Measurements from ENCODE around the gene FBLN1.
"Not testable (repeated sequence)": the region's sequence is repeated elsewhere in the genome, so short reads cannot be mapped to it uniquely, and the experiment has no call there.

The FBLN1 gene

DNA sequence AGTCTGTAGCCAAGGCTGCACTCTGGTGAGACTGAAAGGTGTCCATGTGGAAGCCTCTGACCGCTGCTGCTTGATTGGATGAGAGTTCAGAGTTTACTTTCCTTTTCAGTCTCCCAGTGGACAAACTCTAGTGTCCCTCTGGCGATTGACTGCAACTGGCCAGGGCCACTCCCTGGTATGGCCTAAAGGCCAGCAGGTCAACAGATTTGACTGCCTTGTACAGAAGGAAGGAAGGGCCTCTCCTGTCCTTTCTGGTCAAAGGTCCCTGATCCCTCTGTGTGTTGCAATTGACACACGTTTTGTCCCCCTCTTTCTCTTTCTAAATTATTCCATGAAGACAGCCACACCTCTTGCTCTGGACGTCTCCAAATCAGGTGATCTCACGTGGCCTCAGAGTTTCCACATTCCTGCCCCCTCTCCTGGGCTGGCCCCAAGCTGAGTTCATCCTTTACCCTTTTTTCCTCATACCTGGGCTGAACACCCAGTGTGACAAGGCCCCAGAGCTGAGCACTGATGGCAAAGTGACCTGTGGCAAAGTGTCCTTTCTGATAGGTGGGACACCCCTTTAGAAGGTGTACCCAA, 18.7 kb upstream of the FBLN1 start:
- Mint-ChIP-seq H3K4me3 (no peak overlapping the region), H3K4me1 (no peaks in the 10 kb centered on the region), H3K9me3 (peaks cover 7 to 9% of the 10 kb centered on the region in 2 donors), H3K27ac (no peak overlapping the region), H3K27me3 (peaks cover 16 to 18% of the 10 kb centered on the region in 2 donors), H3K36me3 (no peaks in the 10 kb centered on the region)
- DNase-seq (no peak), ATAC-seq (replicated peaks) (no peak)

DNA sequence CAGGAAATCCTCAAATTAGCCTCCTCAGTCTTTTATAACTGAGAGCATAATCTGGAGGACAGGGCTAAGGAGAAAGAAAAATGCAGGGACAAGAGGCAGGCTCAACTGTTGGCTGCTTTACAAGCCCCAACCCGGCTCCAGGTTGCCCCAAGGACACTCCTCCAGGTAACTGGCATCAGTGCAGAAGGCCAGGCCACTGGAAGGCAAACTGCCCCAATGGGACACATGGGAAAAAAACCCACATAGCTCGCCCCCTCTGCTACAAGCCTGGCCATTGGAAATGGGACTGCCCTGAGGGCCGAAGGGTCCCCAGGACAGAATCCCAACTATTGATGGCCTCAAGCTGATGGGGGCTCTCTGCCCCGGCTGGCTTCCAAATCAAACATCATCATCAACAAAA, 17.9 kb upstream of the FBLN1 start:
- ATAC-seq (replicated peaks) (no peak), DNase-seq (no peak)
- Mint-ChIP-seq H3K36me3 (no peaks in the 10 kb centered on the region), H3K4me3 (no peak overlapping the region), H3K4me1 (no peaks in the 10 kb centered on the region), H3K9me3 (peaks cover 7 to 9% of the 10 kb centered on the region in 2 donors), H3K27ac (no peak overlapping the region), H3K27me3 (peaks cover 18 to 20% of the 10 kb centered on the region in 2 donors)

- Mint-ChIP-seq H3K4me1 (no peaks in the 10 kb centered on the region), H3K36me3 (no peaks in the 10 kb centered on the region), H3K9me3 (peaks cover 7 to 8% of the 10 kb centered on the region in 2 donors), H3K27me3 (peaks cover 19 to 24% of the 10 kb centered on the region in 2 donors), H3K27ac (no peak overlapping the region), H3K4me3 (no peak overlapping the region)
- DNase-seq (no peak), ATAC-seq (replicated peaks) (no peak)
Observed at GRCh38 chr22:45485261-45485660, 17.4 kb upstream of the FBLN1 start.

DNA sequence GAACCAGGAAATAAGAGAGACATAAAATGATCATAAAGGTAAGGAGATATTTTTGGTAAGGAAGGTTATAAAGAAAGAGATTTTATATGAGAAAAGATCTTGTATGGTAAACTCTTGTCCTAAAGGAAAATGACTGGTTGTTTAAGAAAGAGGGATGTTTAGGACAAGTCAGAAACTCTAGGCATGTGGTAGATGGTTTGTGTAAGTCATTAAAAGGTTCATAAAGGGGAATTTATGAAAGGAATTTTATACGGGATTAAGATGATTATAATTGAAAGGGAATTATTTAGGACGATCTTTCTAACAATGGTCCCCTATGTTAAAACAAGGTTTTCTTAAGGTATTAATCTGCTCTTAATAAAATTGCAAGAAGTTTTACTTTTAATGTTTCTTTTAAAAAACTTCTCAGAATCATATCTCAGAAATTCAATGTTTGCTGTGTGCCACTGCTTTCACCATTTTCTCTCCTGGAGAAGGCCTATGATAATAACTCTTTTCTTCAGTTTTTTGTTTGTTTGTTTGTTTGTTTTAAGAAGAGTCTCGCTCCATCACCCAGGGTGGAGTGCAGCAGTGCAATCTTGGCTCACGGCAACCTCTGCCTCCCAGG, 13.8 kb upstream of the FBLN1 start:
- Mint-ChIP-seq H3K4me3 (no peak overlapping the region), H3K9me3 (no peaks in the 10 kb centered on the region), H3K4me1 (no peaks in the 10 kb centered on the region), H3K27me3 (peaks cover 30 to 49% of the 10 kb centered on the region in 2 donors), H3K36me3 (no peaks in the 10 kb centered on the region), H3K27ac (no peak overlapping the region)
- ATAC-seq (replicated peaks) (no peak), DNase-seq (no peak)

DNA sequence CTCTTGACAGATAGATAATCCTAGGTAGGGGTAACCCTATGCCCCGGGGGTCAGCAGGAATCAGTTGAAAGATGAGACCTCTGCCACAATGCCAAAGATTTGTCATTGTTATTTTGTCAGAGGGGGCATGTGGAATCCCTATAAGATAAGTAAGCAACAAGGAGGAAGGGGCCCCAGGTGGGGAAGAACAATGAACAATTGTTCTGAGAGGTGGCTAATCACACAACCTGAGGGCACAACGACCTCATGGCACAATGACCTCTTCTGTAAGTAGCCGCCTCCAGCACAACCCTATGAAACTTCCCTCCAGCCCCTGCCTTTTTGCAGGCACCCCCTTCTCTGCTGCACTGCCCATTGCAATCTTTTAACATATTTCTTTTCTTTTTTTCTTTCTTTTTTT, 11.8 kb upstream of the FBLN1 start:
- Mint-ChIP-seq H3K4me3 (no peak overlapping the region), H3K9me3 (peaks cover 0 to 1% of the 10 kb centered on the region in 2 donors), H3K27me3 (peaks cover 31 to 55% of the 10 kb centered on the region in 2 donors), H3K4me1 (no peaks in the 10 kb centered on the region), H3K27ac (no peak overlapping the region), H3K36me3 (no peaks in the 10 kb centered on the region)
- ATAC-seq (replicated peaks) (no peak), DNase-seq (no peak)

GRCh38 chr22:45491841-45492240, 10.8 kb upstream of the FBLN1 start:
- H3K9me3 Mint-ChIP-seq, result peaks cover 0 to 1% of the 10 kb centered on the region in 2 donors
- H3K27me3 Mint-ChIP-seq, result peaks cover 26 to 49% of the 10 kb centered on the region in 2 donors
- no peak overlapping the region for H3K27ac Mint-ChIP-seq
- H3K4me1 Mint-ChIP-seq, result no peaks in the 10 kb centered on the region
- H3K36me3 Mint-ChIP-seq, result no peaks in the 10 kb centered on the region
- no peak for ATAC-seq (replicated peaks)
- H3K4me3 Mint-ChIP-seq, result no peak overlapping the region
- no peak for DNase-seq

GRCh38 chr22:45493286-45493771, 9.4 kb upstream of the FBLN1 start:
- H3K4me3 Mint-ChIP-seq, result no peak overlapping the region
- H3K36me3 Mint-ChIP-seq, result no peaks in the 10 kb centered on the region
- H3K9me3 Mint-ChIP-seq, result peaks cover 0 to 1% of the 10 kb centered on the region in 2 donors
- H3K4me1 Mint-ChIP-seq, result no peaks in the 10 kb centered on the region
- H3K27ac Mint-ChIP-seq, result no peak overlapping the region
- peaks cover 29 to 46% of the 10 kb centered on the region in 2 donors for H3K27me3 Mint-ChIP-seq
- ATAC-seq (replicated peaks), result no peak
- DNase-seq, result no peak

DNA sequence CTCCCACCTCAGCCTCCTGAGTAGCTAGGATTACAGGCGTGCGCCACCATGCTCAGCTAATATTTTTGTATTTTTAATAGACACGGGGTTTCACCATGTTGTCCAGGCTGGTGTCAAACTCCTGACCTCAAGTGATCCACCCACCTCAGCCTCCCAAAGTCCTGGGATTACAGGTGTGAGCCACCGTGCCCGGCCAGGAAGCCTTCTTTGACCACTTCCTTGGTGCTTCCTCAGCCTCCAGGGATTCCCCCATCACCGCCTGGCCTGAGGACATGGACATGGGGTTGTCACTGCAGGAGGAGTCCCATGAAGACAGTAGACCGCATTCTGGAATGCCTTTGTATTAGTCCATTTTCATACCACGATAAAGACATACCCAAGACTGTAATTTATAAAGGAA, 8.4 kb upstream of the FBLN1 start:
- not testable (repeated sequence) for DNase-seq; H3K27ac Mint-ChIP-seq; H3K9me3 Mint-ChIP-seq; H3K4me1 Mint-ChIP-seq; ATAC-seq (replicated peaks); H3K4me3 Mint-ChIP-seq; H3K36me3 Mint-ChIP-seq
- H3K27me3 Mint-ChIP-seq, result peaks cover 34 to 47% of the 10 kb centered on the region in 2 donors

DNA sequence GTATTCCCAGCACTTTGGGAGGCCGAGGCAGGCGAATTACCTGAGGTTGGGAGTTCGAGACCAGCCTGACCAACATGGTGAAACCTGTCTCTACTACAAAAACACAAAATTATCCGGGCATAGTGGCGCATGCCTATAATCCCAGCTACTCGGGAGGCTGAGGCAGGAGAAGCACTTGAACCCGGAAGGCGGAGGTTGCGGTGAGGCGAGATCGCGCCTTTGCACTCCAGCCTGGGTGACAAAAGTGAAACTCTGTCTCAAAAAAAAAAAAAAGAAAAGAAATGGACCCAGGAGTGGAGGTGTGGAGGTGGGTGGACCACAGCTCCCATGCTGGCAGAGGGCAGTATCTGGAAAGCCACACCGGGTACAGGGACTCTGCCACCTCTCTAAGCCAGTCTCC, 7.1 kb upstream of the FBLN1 start:
- H3K9me3 Mint-ChIP-seq; H3K27ac Mint-ChIP-seq; H3K36me3 Mint-ChIP-seq; H3K4me1 Mint-ChIP-seq; H3K4me3 Mint-ChIP-seq; DNase-seq; ATAC-seq (replicated peaks): not testable (repeated sequence)
- H3K27me3 Mint-ChIP-seq, result peaks cover 41 to 46% of the 10 kb centered on the region in 2 donors

- Mint-ChIP-seq H3K36me3 (no peaks in the 10 kb centered on the region), H3K4me1 (no peaks in the 10 kb centered on the region), H3K27ac (no peak overlapping the region), H3K27me3 (peaks cover 48 to 51% of the 10 kb centered on the region in 2 donors), H3K9me3 (peaks cover 0 to 1% of the 10 kb centered on the region in 2 donors), H3K4me3 (no peak overlapping the region)
- DNase-seq (no peak), ATAC-seq (replicated peaks) (no peak)
Observed at GRCh38 chr22:45496451-45496941, 6.2 kb upstream of the FBLN1 start.

DNA sequence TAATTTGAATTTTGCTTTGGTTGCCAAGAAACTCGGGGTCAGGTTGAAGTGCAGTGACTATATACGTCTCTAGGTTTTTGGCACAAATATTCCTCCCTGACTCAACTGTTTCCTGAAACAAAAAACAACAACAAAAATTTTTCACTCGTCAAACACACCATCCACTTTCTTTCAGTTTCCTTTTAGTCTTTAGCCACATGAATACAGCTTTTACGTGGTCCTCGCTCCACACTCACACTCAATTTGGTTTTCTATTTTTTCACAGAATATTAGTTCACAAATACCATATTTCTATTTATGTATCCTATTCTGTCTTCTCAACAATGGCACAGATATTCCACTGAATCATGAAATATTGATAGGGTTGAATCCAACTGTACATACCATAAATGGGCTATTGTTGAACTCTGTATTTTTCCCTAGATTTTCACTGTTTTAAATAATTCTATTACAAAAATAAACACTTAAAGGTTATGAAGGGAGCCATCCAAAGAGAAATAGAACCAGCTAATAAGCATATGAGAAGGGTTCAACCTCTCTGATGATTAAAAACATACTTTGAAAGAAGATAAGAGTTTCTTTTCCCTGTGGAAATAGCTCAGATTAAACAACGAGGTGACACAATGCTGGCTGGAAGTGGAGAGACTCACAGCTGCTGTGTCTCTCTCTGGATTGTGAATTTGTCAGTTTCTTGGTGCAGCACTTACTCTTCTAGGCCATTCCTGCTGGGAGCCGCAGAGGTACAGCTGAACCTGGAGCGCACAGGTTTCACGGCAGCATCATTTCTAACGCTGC, 5.1 kb upstream of the FBLN1 start:
- Mint-ChIP-seq H3K36me3 (no peaks in the 10 kb centered on the region), H3K4me1 (no peaks in the 10 kb centered on the region), H3K27me3 (peaks cover 47 to 48% of the 10 kb centered on the region in 2 donors), H3K27ac (no peak overlapping the region), H3K9me3 (peaks cover 0 to 1% of the 10 kb centered on the region in 2 donors), H3K4me3 (no peak overlapping the region)
- no peak for ATAC-seq (replicated peaks)
- no peak for DNase-seq

GRCh38 chr22:45499746-45500145, 2.9 kb upstream of the FBLN1 start:
- peaks cover 45 to 52% of the 10 kb centered on the region in 2 donors for H3K27me3 Mint-ChIP-seq
- H3K36me3 Mint-ChIP-seq, result no peaks in the 10 kb centered on the region
- H3K27ac Mint-ChIP-seq, result no peak overlapping the region
- H3K4me3 Mint-ChIP-seq, result no peak overlapping the region
- DNase-seq (no peak), ATAC-seq (replicated peaks) (no peak)
- no peaks in the 10 kb centered on the region for H3K9me3 Mint-ChIP-seq
- peaks cover 6 to 13% of the 10 kb centered on the region in 2 donors for H3K4me1 Mint-ChIP-seq

DNA sequence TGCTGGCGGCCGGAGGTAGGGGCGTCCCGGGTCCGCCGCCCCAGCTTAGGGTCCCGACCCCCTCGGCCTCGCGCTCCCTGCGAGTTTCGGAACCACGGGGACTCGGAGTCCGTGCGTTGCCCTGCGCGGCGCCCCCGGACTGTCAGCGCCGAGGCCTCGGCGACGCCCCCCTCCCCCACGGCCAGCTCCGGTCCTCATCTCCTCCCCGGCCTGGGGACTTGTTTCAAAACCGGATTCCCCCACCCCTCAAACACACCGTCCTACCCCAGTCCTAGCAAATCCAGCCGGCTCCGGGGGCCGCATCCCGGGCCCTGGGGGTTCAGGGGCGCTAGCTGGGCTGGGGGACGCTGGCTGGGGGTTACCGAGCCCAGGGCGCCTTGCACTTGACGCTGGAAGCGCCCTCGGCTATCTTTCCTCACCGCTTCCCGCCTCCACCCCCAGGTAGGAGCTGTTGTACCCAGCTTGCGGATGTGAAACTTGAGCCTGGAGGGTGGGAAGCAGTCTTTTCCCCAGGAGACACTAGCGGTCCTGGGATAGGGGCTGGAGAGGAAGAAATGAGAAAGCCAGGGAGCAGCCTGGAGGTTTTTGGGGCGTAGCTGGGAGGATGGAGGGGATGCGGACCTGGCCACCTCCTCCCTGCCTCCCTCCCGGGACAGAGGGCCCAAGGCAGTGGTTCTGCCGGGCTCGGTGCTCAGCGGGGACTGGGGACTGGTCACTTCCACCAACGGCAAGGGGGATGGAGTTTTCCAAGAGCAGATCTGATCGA, 550 bp downstream of the FBLN1 start:
- DNase-seq (no peak), ATAC-seq (replicated peaks) (no peak)
- no peaks in the 10 kb centered on the region for H3K36me3 Mint-ChIP-seq
- peaks cover 51 to 65% of the 10 kb centered on the region in 2 donors for H3K27me3 Mint-ChIP-seq
- peaks cover 6 to 19% of the 10 kb centered on the region in 2 donors for H3K4me1 Mint-ChIP-seq
- H3K4me3 Mint-ChIP-seq, result peak overlapping the region; percentile 16 to 25
- H3K27ac Mint-ChIP-seq, result no peak overlapping the region
- H3K9me3 Mint-ChIP-seq, result no peaks in the 10 kb centered on the region

DNA sequence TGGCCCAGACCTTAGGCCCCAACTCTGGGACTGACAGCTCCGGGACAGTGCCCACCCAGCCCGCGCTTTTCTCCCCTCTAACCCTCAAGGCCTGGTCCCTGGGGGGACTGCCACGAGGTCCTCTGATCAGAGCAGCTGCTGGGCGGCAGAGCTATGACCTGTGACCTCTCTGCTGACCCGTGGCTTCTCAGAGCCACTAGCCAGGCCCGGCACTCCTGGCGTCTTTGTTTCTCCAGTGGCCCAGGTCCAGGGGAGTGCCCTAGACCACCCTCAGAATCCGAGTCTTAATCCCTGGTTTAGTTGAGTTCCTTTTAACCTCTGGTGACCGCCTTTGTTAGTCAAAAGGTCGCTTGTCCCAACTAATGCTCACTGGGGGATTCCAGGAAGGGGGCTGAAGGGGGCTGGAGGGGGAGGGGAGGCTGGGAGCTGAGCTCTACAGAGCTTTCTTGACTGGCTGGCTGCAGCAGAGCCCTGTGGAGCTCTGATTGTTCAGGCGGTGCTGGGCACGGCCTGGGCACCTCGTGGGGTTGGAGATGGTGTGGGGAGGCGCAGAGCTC, 1.2 kb downstream of the FBLN1 start:
- Mint-ChIP-seq H3K36me3 (no peaks in the 10 kb centered on the region), H3K4me3 (peak overlapping the region in 1 of 2 donors; percentile 32), H3K27me3 (peaks cover 50 to 63% of the 10 kb centered on the region in 2 donors), H3K9me3 (no peaks in the 10 kb centered on the region), H3K4me1 (peaks cover 6 to 19% of the 10 kb centered on the region in 2 donors), H3K27ac (no peak overlapping the region)
- peak; percentile 22 to 39 for ATAC-seq (replicated peaks)
- DNase-seq, result no peak
